ENCODE data around the gene PDE3B.

DNA sequence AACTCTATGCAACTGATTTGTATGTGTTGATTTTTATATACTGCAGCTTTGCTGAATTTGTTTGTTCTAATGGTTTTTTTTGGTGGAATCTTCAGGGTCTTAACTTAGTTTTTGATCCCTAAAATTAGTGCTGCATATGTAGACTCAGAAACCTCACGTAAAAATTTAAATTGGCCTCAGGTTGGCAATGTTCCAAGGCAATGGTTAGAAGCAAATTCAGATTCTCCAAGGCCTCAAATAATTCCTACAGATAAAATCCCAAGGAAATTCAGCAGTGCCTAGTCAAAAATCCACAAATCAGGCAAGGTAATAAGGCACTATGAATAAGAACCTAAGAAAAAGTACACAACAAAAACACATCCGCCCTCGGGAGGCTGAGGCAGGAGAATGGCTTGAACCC, 9.5 kb downstream of the PDE3B start:
- TF ChIP-seq, protein P1, sequence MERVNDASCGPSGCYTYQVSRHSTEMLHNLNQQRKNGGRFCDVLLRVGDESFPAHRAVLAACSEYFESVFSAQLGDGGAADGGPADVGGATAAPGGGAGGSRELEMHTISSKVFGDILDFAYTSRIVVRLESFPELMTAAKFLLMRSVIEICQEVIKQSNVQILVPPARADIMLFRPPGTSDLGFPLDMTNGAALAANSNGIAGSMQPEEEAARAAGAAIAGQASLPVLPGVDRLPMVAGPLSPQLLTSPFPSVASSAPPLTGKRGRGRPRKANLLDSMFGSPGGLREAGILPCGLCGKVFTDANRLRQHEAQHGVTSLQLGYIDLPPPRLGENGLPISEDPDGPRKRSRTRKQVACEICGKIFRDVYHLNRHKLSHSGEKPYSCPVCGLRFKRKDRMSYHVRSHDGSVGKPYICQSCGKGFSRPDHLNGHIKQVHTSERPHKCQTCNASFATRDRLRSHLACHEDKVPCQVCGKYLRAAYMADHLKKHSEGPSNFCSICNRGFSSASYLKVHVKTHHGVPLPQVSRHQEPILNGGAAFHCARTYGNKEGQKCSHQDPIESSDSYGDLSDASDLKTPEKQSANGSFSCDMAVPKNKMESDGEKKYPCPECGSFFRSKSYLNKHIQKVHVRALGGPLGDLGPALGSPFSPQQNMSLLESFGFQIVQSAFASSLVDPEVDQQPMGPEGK (CRISPR knock-in tag; IDR thresholded peaks at IDR 0.05; ENCODE audit: borderline replicate concordance) = no peak
- no peak for TF ChIP-seq RARB (CRISPR knock-in tag; IDR thresholded peaks at IDR 0.05)
- no peak for TF ChIP-seq ZNF70 (CRISPR knock-in tag; IDR thresholded peaks at IDR 0.05)
- TF ChIP-seq ARNTL (CRISPR knock-in tag; IDR thresholded peaks at IDR 0.05; ENCODE audit: borderline replicate concordance, low read depth) = no peak
- TF ChIP-seq, protein P2, sequence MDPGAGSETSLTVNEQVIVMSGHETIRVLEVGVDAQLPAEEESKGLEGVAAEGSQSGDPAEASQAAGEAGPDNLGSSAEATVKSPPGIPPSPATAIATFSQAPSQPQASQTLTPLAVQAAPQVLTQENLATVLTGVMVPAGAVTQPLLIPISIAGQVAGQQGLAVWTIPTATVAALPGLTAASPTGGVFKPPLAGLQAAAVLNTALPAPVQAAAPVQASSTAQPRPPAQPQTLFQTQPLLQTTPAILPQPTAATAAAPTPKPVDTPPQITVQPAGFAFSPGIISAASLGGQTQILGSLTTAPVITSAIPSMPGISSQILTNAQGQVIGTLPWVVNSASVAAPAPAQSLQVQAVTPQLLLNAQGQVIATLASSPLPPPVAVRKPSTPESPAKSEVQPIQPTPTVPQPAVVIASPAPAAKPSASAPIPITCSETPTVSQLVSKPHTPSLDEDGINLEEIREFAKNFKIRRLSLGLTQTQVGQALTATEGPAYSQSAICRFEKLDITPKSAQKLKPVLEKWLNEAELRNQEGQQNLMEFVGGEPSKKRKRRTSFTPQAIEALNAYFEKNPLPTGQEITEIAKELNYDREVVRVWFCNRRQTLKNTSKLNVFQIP (CRISPR knock-in tag; IDR thresholded peaks at IDR 0.05; ENCODE audit: borderline replicate concordance, low read depth) = no peak
- no peak for TF ChIP-seq ISL1 (CRISPR knock-in tag; IDR thresholded peaks at IDR 0.05)
- no peak for TF ChIP-seq BACH2 (CRISPR knock-in tag; IDR thresholded peaks at IDR 0.05; ENCODE audit: borderline replicate concordance)
- no peak for TF ChIP-seq OSR1 (CRISPR knock-in tag; IDR thresholded peaks at IDR 0.05)
- no peak for TF ChIP-seq GLIS3 (CRISPR knock-in tag; IDR thresholded peaks at IDR 0.05)
- TF ChIP-seq TOX (CRISPR knock-in tag; IDR thresholded peaks at IDR 0.05; ENCODE audit: borderline replicate concordance) = no peak
- TF ChIP-seq, protein P3, sequence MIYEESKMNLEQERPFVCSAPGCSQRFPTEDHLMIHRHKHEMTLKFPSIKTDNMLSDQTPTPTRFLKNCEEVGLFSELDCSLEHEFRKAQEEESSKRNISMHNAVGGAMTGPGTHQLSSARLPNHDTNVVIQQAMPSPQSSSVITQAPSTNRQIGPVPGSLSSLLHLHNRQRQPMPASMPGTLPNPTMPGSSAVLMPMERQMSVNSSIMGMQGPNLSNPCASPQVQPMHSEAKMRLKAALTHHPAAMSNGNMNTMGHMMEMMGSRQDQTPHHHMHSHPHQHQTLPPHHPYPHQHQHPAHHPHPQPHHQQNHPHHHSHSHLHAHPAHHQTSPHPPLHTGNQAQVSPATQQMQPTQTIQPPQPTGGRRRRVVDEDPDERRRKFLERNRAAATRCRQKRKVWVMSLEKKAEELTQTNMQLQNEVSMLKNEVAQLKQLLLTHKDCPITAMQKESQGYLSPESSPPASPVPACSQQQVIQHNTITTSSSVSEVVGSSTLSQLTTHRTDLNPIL (CRISPR knock-in tag; IDR thresholded peaks at IDR 0.05; ENCODE audit: low read depth) = no peak
- TF ChIP-seq, protein P4, sequence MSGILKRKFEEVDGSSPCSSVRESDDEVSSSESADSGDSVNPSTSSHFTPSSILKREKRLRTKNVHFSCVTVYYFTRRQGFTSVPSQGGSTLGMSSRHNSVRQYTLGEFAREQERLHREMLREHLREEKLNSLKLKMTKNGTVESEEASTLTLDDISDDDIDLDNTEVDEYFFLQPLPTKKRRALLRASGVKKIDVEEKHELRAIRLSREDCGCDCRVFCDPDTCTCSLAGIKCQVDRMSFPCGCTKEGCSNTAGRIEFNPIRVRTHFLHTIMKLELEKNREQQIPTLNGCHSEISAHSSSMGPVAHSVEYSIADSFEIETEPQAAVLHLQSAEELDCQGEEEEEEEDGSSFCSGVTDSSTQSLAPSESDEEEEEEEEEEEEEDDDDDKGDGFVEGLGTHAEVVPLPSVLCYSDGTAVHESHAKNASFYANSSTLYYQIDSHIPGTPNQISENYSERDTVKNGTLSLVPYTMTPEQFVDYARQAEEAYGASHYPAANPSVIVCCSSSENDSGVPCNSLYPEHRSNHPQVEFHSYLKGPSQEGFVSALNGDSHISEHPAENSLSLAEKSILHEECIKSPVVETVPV (CRISPR knock-in tag; IDR thresholded peaks at IDR 0.05) = no peak

Measured in SK-N-SH treated with all-trans-retinoic acid at 6 μM for 48 hours (cell line).